Esophagus squamous epithelium (tissue), 5 donors: ENCODE measurements around the gene CHI3L1. TPM values are rescaled to one million over a fixed set of nuclear protein-coding genes. Genes with fewer than 3 reads are reported as not detected.
A peak's percentile ranks its signal among the peaks of the same experiment; 100 is the strongest.

Source experiments
- DNase-seq: peaks from one replicate; lab custom pipeline; 2025; lab: John Stamatoyannopoulos, UW
- H3K27ac ChIP-seq, 4 donors: fragments of 200-600 bp; sonication (generic); one replicate each; pipeline ENCODE4 v1.5.1; 2016 to 2019; ENCODE audit warnings: mild to moderate bottlenecking in 1 of 4
- H3K27me3 ChIP-seq, 4 donors: fragments of 200-600 bp; sonication (generic); 1 replicate in 3 of 4; 2 replicates in 1 of 4; pipeline versions ENCODE4 v1.5.1 to v1.6.0; 2017 to 2021; ENCODE audit warnings: antibody characterized with exemption in 1 of 4
- H3K36me3 ChIP-seq, 3 donors: fragments of 200-600 bp; sonication (generic); one replicate each; pipeline ENCODE4 v1.5.1; 2016 to 2019
- H3K4me1 ChIP-seq, 3 donors: fragments of 200-600 bp; sonication (generic); one replicate each; pipeline ENCODE4 v1.5.1; 2017 to 2019
- H3K4me3 ChIP-seq, 4 donors: fragments of 200-600 bp; sonication (generic); 1 replicate in 3 of 4; 2 replicates in 1 of 4; pipeline ENCODE4 v1.5.1; 2016 to 2019; ENCODE audit warnings: mild to moderate bottlenecking in 2 of 4, moderate library complexity in 1 of 4
- H3K9me3 ChIP-seq, 3 donors: fragments of 200-600 bp; sonication (generic); one replicate each; pipeline ENCODE4 v1.5.1; 2016 to 2019
- CTCF ChIP-seq, 6 experiments: fragments of 450-650 bp in 4 of 6; fragments of 200-600 bp in 2 of 6; sonication (generic) in 2 of 6; IDR thresholded peaks; one replicate each; pipeline ENCODE4 v1.5.1; 2016 to 2019; ENCODE audit warnings: antibody characterized with exemption in 6 of 6, mild to moderate bottlenecking in 4 of 6, moderate library complexity in 4 of 6
- POLR2A ChIP-seq, 4 donors: fragments of 450-650 bp; IDR thresholded peaks; one replicate each; pipeline ENCODE4 v1.6.1; 2017; ENCODE audit warnings: antibody characterized with exemption in 4 of 4, mild to moderate bottlenecking in 4 of 4, moderate library complexity in 3 of 4
- WGBS, 2 donors: methylation state at CpG; one replicate each; pipeline ENCODE4 v1.1.5; 2018; 5-methylcytosine and 5-hydroxymethylcytosine counted together
- intact Hi-C: fragments of 100-400 bp; cut with DNase I; formaldehyde crosslinking; loops from one replicate; pipeline ENCODE4 v1.15.0; 2022
- total RNA-seq, 4 donors: library from RNA; depleted of rRNA; stranded (reverse); fragments of >200 nt; gene quantifications; one replicate each; pipeline ENCODE4 v1.1.0, GENCODE V29; 2016
- donor health status: DM: yes; HTN: yes; CAD: no.

The CHI3L1 gene
- total RNA-seq, 4 donors from 2014 or later, result 0.38 to 10.9 (median 9.1) TPM

- no peak for DNase-seq
- H3K27me3 ChIP-seq, result peaks cover 0 to 5% (median 0%) of the 10 kb centered on the region in 4 donors
- intact Hi-C loops, result no loop called here
- no peak overlapping the region for H3K27ac ChIP-seq
- H3K36me3 ChIP-seq, result no peaks in the 10 kb centered on the region
- TF ChIP-seq POLR2A (IDR thresholded peaks at IDR 0.05), result no peak
- no peak for TF ChIP-seq CTCF (IDR thresholded peaks at IDR 0.05)
- H3K4me1 ChIP-seq, result peaks cover 0 to 28% (median 6%) of the 10 kb centered on the region in 3 donors
- 91 to 92% methylated on average over 6 to 9 of the region's 14 CpGs for WGBS, 2 donors
- H3K4me3 ChIP-seq, result no peak overlapping the region
- H3K9me3 ChIP-seq, result no peaks in the 10 kb centered on the region
Measured at GRCh38 chr1:203178821-203179666, 7.5 kb downstream of the CHI3L1 start.

GRCh38 chr1:203178083-203178482, 8.4 kb downstream of the CHI3L1 start:
- no peaks in the 10 kb centered on the region for H3K36me3 ChIP-seq
- no peak for TF ChIP-seq POLR2A (IDR thresholded peaks at IDR 0.05)
- TF ChIP-seq CTCF (IDR thresholded peaks at IDR 0.05), result no peak
- no peak overlapping the region for H3K4me3 ChIP-seq
- H3K9me3 ChIP-seq, result no peaks in the 10 kb centered on the region
- DNase-seq, result no peak
- H3K4me1 ChIP-seq, result peaks cover 0 to 28% (median 6%) of the 10 kb centered on the region in 3 donors
- intact Hi-C loops, result no loop called here
- H3K27ac ChIP-seq, result no peak overlapping the region
- peaks cover 0 to 5% (median 0%) of the 10 kb centered on the region in 4 donors for H3K27me3 ChIP-seq
- 33 to 43% methylated on average over 1 to 3 of the region's 5 CpGs for WGBS, 2 donors

GRCh38 chr1:203177470-203178039, 8.9 kb downstream of the CHI3L1 start:
- Histone ChIP-seq H3K27me3 (peaks cover 0 to 5% (median 0%) of the 10 kb centered on the region in 4 donors), H3K4me3 (no peak overlapping the region), H3K36me3 (no peaks in the 10 kb centered on the region), H3K4me1 (peaks cover 0 to 32% (median 6%) of the 10 kb centered on the region in 3 donors), H3K27ac (peak overlapping the region in 1 of 4 donors; percentile 25), H3K9me3 (no peaks in the 10 kb centered on the region)
- 52 to 75% methylated on average over 6 of the region's 9 CpGs for WGBS, 2 donors
- no peak for DNase-seq
- TF ChIP-seq POLR2A (IDR thresholded peaks at IDR 0.05) (no peak), CTCF (IDR thresholded peaks at IDR 0.05) (no peak)
- intact Hi-C loops, result no loop called here

- TF ChIP-seq CTCF (IDR thresholded peaks at IDR 0.05) (no peak), POLR2A (IDR thresholded peaks at IDR 0.05) (no peak)
- Histone ChIP-seq H3K4me1 (peaks cover 0 to 34% (median 6%) of the 10 kb centered on the region in 3 donors), H3K27ac (peak overlapping the region in 1 of 4 donors; percentile 25), H3K27me3 (peaks cover 0 to 7% (median 0%) of the 10 kb centered on the region in 4 donors), H3K36me3 (no peaks in the 10 kb centered on the region), H3K4me3 (no peak overlapping the region), H3K9me3 (no peaks in the 10 kb centered on the region)
- WGBS, 2 donors, result 87 to 88% methylated on average over 6 of the region's 6 CpGs
- intact Hi-C loops, result no loop called here
- DNase-seq, result no peak
Measured at GRCh38 chr1:203177036-203177405, 9.5 kb downstream of the CHI3L1 start.
